CD4-positive, alpha-beta T cell (primary cell): ENCODE results near the gene SECISBP2. TPM values are rescaled to one million over a fixed set of nuclear protein-coding genes. Genes with fewer than 3 reads are reported as not detected.

Experiments
- ATAC-seq: fragments of 200-7000 bp; cut with Tn5 transposase; one replicate; pipeline ENCODE4 v1.10.0; 2022; ENCODE audit warnings: mild to moderate bottlenecking; ENCODE audit not compliant: poor library complexity
- CTCF ChIA-PET: fragments of 350-600 bp; sonication (Branson Sonifier 250); formaldehyde crosslinking; loops from one replicate; lab custom pipeline; 2021; ENCODE audit warnings: antibody characterized with exemption, inconsistent platforms; lab: Charles Lee
- POLR2A ChIA-PET: fragments of 350-600 bp; sonication (Branson Sonifier 250); formaldehyde crosslinking; loops from one replicate; lab custom pipeline; 2021; ENCODE audit warnings: antibody characterized with exemption, inconsistent platforms; lab: Charles Lee
- DNase-seq, 14 experiments: peaks; one replicate each; pipeline ENCODE4 v3.0.0-alpha.2; 2013 to 2020; ENCODE audit warnings: mixed read lengths in 2 of 14
- H3K27ac ChIP-seq, 2 donors: one replicate each; pipeline versions ENCODE4 v1.5.1 to v1.7.0; 2013; ENCODE audit warnings: low read length in 2 of 2, low read depth in 1 of 2, mild to moderate bottlenecking in 1 of 2
- H3K27me3 ChIP-seq, 2 experiments: 1 replicate in 1 of 2; 2 replicates in 1 of 2; pipeline versions ENCODE4 v1.6.1 to v1.7.0; 2013; ENCODE audit warnings: low read length in 2 of 2, control low read depth in 1 of 2, mild to moderate bottlenecking in 1 of 2, moderate library complexity in 1 of 2; ENCODE audit not compliant: insufficient read depth in 2 of 2, control insufficient read depth in 1 of 2
- H3K36me3 ChIP-seq: one replicate; pipeline ENCODE4 v1.6.1; 2013; ENCODE audit warnings: low read length, control low read depth; ENCODE audit not compliant: insufficient read depth
- H3K4me1 ChIP-seq: one replicate; pipeline ENCODE4 v1.6.1; 2013; ENCODE audit warnings: low read length, control low read depth; ENCODE audit not compliant: insufficient read depth
- H3K4me3 ChIP-seq: one replicate; pipeline ENCODE4 v1.5.1; 2013; ENCODE audit warnings: mild to moderate bottlenecking, low read length, moderate library complexity
- H3K9me3 ChIP-seq, 2 experiments: 1 replicate in 1 of 2; 2 replicates in 1 of 2; pipeline versions ENCODE4 v1.6.1 to v1.7.0; 2013; ENCODE audit warnings: low read length in 2 of 2, mild to moderate bottlenecking in 2 of 2, control low read depth in 1 of 2, moderate library complexity in 1 of 2; ENCODE audit not compliant: control insufficient read depth in 1 of 2, insufficient read depth in 1 of 2
- H3K27ac Mint-ChIP-seq: one replicate; pipeline ENCODE4 v1.8.0; 2020; ENCODE audit warnings: mixed read lengths
- H3K27me3 Mint-ChIP-seq: one replicate; pipeline ENCODE4 v1.8.0; 2021; ENCODE audit warnings: mixed read lengths
- H3K36me3 Mint-ChIP-seq: one replicate; pipeline ENCODE4 v1.8.0; 2021; ENCODE audit warnings: low read depth, mixed read lengths
- H3K4me1 Mint-ChIP-seq: one replicate; pipeline ENCODE4 v1.8.0; 2021; ENCODE audit warnings: low read depth, mixed read lengths
- H3K4me3 Mint-ChIP-seq: one replicate; pipeline ENCODE4 v1.8.0; 2020; ENCODE audit warnings: mild to moderate bottlenecking, mixed read lengths
- H3K9me3 Mint-ChIP-seq: one replicate; pipeline ENCODE4 v1.8.0; 2020; ENCODE audit warnings: mixed read lengths
- intact Hi-C, 2 experiments: fragments of 100-400 bp; cut with DNase I in 1 of 2; cut with micrococcal nuclease in 1 of 2; formaldehyde crosslinking; loops; one replicate each; pipeline versions ENCODE4 v1.15.1 to v1.9.0; 2023 to 2025; cut with DNase I, micrococcal nuclease
- total RNA-seq, 174 experiments: library from RNA in 2 of 174; stranded (reverse) in 2 of 174; gene quantifications; one replicate each; pipeline ENCODE4 v1.2.3 and lab custom pipeline; 2021 to 2026
- TF ChIP-seq, protein P1 (sequence below): fragments of 200-600 bp; IDR thresholded peaks from one replicate; pipeline ENCODE4 v1.8.0; 2022; ENCODE audit warnings: antibody characterized with exemption, mild to moderate bottlenecking

Gene SECISBP2
- total RNA-seq, 2 experiments from 2014 or later = 109 to 112 TPM

DNA sequence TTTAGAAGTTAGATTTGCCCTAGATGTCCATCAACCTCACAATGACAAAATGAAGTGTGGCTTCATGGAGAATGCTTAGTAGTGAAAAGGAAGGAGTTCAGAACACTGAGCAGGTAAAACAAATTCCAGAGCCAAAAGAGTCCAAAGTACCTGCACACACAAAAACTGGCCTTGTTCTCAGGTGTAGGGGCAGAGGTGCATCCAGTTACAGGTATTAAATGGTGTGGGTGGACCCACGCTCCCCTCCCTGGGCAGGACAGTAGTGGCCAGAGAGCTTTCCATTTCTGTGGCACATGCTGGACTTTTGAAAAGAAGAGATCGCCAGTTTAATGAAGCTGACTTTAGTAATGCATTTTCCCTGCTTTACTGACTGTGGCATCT is 47.2 kb downstream of the SECISBP2 start:
- peaks cover 10% of the 10 kb centered on the region for H3K4me1 ChIP-seq
- Mint-ChIP-seq H3K27ac (peak overlapping the region; percentile 36), H3K9me3 (no peaks in the 10 kb centered on the region), H3K27me3 (no peaks in the 10 kb centered on the region), H3K4me3 (no peak overlapping the region), H3K36me3 (peaks cover 26% of the 10 kb centered on the region), H3K4me1 (peaks cover 14% of the 10 kb centered on the region)
- H3K9me3 ChIP-seq = no peaks in the 10 kb centered on the region
- peaks cover 36% of the 10 kb centered on the region for H3K36me3 ChIP-seq
- no peaks in the 10 kb centered on the region for H3K27me3 ChIP-seq
- no peak for ATAC-seq
- H3K4me3 ChIP-seq = no peak overlapping the region
- POLR2A ChIA-PET = no interaction called here
- TF ChIP-seq, protein P1, sequence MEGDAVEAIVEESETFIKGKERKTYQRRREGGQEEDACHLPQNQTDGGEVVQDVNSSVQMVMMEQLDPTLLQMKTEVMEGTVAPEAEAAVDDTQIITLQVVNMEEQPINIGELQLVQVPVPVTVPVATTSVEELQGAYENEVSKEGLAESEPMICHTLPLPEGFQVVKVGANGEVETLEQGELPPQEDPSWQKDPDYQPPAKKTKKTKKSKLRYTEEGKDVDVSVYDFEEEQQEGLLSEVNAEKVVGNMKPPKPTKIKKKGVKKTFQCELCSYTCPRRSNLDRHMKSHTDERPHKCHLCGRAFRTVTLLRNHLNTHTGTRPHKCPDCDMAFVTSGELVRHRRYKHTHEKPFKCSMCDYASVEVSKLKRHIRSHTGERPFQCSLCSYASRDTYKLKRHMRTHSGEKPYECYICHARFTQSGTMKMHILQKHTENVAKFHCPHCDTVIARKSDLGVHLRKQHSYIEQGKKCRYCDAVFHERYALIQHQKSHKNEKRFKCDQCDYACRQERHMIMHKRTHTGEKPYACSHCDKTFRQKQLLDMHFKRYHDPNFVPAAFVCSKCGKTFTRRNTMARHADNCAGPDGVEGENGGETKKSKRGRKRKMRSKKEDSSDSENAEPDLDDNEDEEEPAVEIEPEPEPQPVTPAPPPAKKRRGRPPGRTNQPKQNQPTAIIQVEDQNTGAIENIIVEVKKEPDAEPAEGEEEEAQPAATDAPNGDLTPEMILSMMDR = no peak
- intact Hi-C loops = no loop called here
- DNase-seq = no peak
- H3K27ac ChIP-seq = no peak overlapping the region
- CTCF ChIA-PET = no interaction called here

DNA sequence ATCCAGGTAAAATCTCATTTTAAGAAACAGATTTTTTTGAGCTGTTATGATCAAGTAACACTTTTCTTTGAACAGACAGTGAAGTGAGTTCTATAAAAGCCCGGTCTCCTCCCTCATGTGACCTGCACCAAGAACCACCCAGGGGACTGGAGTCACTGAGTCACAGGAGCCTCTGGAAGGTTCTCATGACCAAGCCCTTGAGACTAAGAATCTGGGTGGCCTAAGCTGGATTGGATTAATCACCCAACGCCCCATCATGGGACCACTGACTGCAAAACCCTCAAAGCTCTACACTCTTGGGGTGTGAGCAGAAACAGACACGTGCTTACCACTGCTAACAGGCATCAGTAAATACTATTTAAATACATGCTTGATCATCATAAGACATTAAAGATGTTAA is 48.4 kb downstream of the SECISBP2 start:
- Histone ChIP-seq H3K27ac (no peak overlapping the region), H3K27me3 (no peaks in the 10 kb centered on the region), H3K36me3 (peaks cover 24% of the 10 kb centered on the region), H3K4me3 (no peak overlapping the region), H3K9me3 (peaks cover 0 to 4% of the 10 kb centered on the region in 2 experiments), H3K4me1 (peaks cover 14% of the 10 kb centered on the region)
- CTCF ChIA-PET = no interaction called here
- intact Hi-C loops = no loop called here
- Mint-ChIP-seq H3K27ac (peak overlapping the region; percentile 61), H3K9me3 (no peaks in the 10 kb centered on the region), H3K36me3 (peaks cover 14% of the 10 kb centered on the region), H3K27me3 (no peaks in the 10 kb centered on the region), H3K4me1 (peaks cover 12% of the 10 kb centered on the region), H3K4me3 (no peak overlapping the region)
- TF ChIP-seq, protein P1 = no peak
- ATAC-seq (no peak), DNase-seq (peak in 1 of 14 experiments; percentile 19)
- POLR2A ChIA-PET = interaction anchor here (1.0 kb wide), 1 partner anchor 56 kb away, joined by 5 read pairs; the partner anchor contains the start of gene CKS2

DNA sequence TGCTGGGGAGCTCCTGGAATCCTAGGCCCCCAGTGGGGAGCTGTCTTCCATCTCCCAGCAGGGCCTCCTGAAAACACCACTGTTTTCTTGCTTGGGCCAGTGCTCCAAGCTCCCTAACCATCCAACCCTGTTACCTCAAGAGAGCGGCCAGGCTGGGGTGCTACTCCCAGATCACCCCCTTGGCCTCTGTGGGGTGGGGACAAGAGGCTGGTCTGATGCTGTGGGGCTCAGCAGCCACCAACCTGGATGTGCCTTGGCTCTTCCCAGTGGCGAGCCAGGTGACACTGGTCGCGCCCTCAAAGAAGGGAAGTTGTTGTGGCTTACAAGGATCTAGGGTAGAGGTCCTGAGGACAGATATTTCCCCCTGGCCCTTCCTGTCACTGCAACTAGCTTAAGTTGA is 49.0 kb downstream of the SECISBP2 start:
- Mint-ChIP-seq H3K4me1 (peaks cover 12% of the 10 kb centered on the region), H3K4me3 (no peak overlapping the region), H3K36me3 (peaks cover 9% of the 10 kb centered on the region), H3K27ac (no peak overlapping the region), H3K9me3 (no peaks in the 10 kb centered on the region), H3K27me3 (no peaks in the 10 kb centered on the region)
- intact Hi-C loops = no loop called here
- no peak overlapping the region for H3K4me3 ChIP-seq
- H3K27ac ChIP-seq = no peak overlapping the region
- DNase-seq (no peak), ATAC-seq (no peak)
- CTCF ChIA-PET = no interaction called here
- H3K9me3 ChIP-seq = peaks cover 0 to 6% of the 10 kb centered on the region in 2 experiments
- peaks cover 18% of the 10 kb centered on the region for H3K4me1 ChIP-seq
- POLR2A ChIA-PET = no interaction called here
- TF ChIP-seq, protein P1 = no peak
- no peaks in the 10 kb centered on the region for H3K27me3 ChIP-seq
- peaks cover 19% of the 10 kb centered on the region for H3K36me3 ChIP-seq
